ENCODE data around the gene WDR33.
"Not testable (repeated sequence)": the region's sequence is repeated elsewhere in the genome, so short reads cannot be mapped to it uniquely, and the experiment has no call there.

WDR33 gene

GRCh38 chr2:127820080-127820668 is 9.2 kb upstream of the WDR33 start:
- DNase-seq, result peak; percentile 23 to 33
- no peak for TF ChIP-seq POLR2A (IDR thresholded peaks at IDR 0.05; ENCODE audit: low read length)

GRCh38 chr2:127818794-127819425 is 7.9 kb upstream of the WDR33 start:
- no peak for TF ChIP-seq GATA1 (IDR thresholded peaks at IDR 0.05; ENCODE audit: low read depth, low read length)
- no peak for TF ChIP-seq POLR2A (IDR thresholded peaks at IDR 0.05; ENCODE audit: low read length)
- DNase-seq, result no peak

DNA sequence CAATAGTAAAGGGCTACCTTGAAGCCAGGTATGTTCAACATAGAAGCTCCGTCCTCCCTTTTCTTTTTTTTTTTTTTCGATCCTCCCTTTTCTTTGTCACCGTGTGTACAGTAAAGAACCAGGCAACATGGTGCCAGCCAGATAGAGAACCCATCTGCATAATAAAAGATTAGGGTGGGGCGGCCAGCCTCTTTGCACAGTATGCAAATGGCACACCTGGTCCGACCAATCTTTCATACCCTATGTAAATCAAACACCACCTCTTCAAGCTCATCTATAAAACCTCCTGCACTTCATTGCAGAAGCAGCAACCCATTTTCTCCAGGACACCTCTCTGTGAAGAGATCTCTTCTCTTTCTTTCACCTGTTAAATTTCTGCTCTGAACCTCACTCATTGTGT is 7.3 kb upstream of the WDR33 start:
- TF ChIP-seq GATA1 (IDR thresholded peaks at IDR 0.05; ENCODE audit: low read depth, low read length), result no peak
- TF ChIP-seq POLR2A (IDR thresholded peaks at IDR 0.05; ENCODE audit: low read length), result no peak
- DNase-seq, result no peak

DNA sequence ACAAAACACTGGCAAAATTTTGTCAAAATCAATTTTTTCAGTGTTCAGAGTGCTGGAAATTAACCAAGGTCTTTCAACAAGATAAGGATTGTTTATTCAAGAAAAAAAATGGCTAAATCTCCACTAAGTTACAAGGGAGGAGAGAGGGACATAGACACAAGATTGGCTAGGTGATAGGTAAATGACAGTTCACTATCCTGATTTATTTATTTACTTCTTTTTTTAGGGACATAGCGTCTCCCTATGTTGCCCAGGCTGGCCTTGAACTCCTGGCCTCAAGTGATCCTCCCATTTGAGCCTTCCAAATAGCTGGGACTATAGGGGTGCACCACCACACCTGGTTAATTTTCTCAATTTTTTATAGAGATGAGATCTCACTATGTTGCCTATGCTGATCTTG is 3.7 kb upstream of the WDR33 start:
- TF ChIP-seq GATA1 (IDR thresholded peaks at IDR 0.05; ENCODE audit: low read depth, low read length) (no peak), POLR2A (IDR thresholded peaks at IDR 0.05; ENCODE audit: low read length) (no peak)
- DNase-seq, result no peak

GRCh38 chr2:127812441-127812840 is 1.5 kb upstream of the WDR33 start:
- not testable (repeated sequence) for DNase-seq

DNA sequence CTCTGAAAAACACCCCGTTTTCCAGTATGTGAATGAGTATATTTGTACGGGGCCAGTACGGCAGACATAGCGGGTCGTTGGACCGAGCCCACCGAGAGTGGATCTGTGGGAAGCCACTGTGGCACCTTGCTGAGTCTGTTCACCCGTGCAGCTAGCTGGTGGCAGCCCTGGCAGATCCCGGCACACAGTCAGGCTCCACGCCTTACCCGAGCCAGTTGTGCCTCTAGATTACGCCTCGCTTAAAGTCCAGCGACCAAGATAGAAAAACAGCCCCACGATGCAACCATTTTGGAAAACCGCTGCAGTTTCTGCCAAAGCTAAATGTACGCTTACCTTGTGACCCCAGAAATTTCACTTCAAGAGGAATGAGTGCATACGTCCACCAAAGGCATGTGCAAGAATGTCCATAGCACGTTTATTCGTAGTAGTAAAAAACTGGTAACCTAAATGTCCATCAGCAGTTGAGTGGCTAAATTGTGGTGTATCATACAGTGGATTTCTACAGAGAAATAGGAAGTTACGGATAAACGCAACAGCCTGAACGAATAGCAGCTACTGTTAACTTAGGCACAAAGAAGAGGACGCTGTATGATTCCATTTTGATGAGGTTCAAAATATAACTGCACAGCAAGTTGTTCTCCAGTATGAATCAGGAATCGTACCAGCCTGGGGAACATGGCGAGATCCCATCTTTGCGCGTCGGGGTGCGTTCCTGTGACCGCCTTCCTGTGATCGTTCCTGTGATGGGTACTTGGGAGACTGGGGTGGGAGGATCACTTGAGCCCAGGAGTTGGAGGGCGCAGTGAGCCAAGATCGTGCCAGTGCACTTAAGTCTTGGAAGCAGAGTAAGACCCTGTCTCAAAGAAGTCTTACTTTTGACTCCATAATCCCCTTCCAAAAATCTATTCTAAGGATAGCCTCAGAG is 688 bp upstream of the WDR33 start:
- DNase-seq, result peak; percentile 73 to 75
- TF ChIP-seq POLR2A (IDR thresholded peaks at IDR 0.05; ENCODE audit: low read length) (peak; percentile 70), GATA1 (IDR thresholded peaks at IDR 0.05; ENCODE audit: low read depth, low read length) (no peak)

- TF ChIP-seq POLR2A (IDR thresholded peaks at IDR 0.05; ENCODE audit: low read length) (no peak), GATA1 (IDR thresholded peaks at IDR 0.05; ENCODE audit: low read depth, low read length) (no peak)
- DNase-seq, result no peak
Observed at GRCh38 chr2:127810156-127810618, 784 bp downstream of the WDR33 start.

GRCh38 chr2:127807678-127808353 is 3.2 kb downstream of the WDR33 start:
- TF ChIP-seq GATA1 (IDR thresholded peaks at IDR 0.05; ENCODE audit: low read depth, low read length) (no peak), POLR2A (IDR thresholded peaks at IDR 0.05; ENCODE audit: low read length) (no peak)
- no peak for DNase-seq

DNA sequence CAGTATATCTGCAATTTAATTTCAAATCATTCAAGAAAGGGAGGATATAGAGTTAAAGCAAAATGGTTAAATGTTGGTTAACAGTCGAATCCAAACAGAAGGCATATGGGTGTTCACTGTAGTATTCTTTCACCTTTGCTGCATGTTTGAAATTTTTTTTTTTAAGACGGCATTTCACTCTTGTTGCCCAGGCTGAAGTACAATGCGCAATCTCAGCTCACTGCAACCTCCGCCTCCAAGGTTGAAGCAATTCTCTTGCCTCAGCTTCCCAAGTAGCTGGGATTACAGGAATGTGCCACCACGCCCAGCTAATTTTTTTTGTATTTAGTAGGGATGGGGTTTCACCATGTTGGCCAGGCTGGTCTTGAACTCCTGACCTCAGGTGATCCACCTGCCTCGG is 4.1 kb downstream of the WDR33 start:
- not testable (repeated sequence) for DNase-seq

DNA sequence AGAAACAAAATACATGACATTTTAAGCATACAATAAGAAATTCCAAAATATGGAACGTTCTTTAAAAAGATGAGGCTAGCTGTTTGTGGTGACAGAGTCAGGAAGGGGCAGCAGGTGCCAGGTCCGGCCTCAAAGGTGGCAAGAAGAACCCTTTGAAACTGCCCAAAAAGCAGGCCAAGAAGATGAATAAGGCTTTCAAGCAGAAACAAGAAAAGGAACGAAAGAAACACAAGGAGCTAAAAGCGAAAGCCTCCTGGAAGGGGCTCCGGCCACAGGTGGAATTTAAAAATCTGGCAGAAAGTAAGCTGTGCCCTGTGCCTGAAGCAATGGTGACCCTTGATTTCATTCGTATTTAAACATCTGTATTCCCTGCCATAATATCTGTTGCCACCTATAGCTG is 5.5 kb downstream of the WDR33 start:
- no peak for TF ChIP-seq GATA1 (IDR thresholded peaks at IDR 0.05; ENCODE audit: low read depth, low read length)
- TF ChIP-seq POLR2A (IDR thresholded peaks at IDR 0.05; ENCODE audit: low read length), result no peak
- no peak for DNase-seq

- TF ChIP-seq POLR2A (IDR thresholded peaks at IDR 0.05; ENCODE audit: low read length), result no peak
- TF ChIP-seq GATA1 (IDR thresholded peaks at IDR 0.05; ENCODE audit: low read depth, low read length), result no peak
- no peak for DNase-seq
Observed at GRCh38 chr2:127799926-127800325, 11.0 kb downstream of the WDR33 start.

DNA sequence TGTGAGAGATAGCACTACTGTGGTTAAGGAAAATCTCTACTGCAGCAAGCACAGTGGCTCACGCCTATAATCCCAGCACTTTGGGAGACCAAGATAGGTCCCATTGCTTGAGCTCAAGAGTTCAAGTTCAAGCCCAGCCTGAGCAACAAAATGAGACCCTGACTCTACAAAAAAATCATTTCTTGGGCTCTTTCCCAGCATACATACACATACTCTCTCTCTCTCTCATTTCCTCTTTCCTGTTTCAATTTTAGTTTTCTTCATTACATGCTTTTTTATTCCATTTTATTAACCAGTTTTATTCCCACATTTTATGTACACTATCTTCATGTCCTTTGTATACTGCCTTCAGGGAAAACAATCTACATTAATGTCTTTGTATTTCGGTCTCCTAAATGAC is 14.6 kb downstream of the WDR33 start:
- DNase-seq, result no peak
- TF ChIP-seq GATA1 (IDR thresholded peaks at IDR 0.05; ENCODE audit: low read depth, low read length) (no peak), POLR2A (IDR thresholded peaks at IDR 0.05; ENCODE audit: low read length) (no peak)

GRCh38 chr2:127794901-127795300 is 16.1 kb downstream of the WDR33 start:
- DNase-seq, result not testable (repeated sequence)

DNA sequence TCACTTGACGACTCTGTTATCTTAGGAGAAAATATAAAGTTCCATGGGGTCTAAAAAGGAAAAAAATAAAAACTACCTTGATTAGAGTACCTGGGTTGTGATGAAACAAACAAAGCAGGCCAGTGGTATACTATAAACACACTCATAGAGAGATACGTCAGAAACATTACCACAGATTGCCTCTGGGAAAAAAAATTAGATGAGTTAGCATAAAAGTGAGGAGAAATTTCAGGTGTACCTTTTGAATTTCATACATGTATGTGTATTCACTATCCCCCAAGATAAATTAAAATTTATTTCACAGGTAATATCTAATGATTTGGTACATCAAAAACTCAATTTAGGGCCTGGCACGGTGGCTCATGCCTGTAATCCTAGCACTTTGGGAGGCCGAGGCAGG is 18.2 kb downstream of the WDR33 start:
- TF ChIP-seq POLR2A (IDR thresholded peaks at IDR 0.05; ENCODE audit: low read length) (no peak), GATA1 (IDR thresholded peaks at IDR 0.05; ENCODE audit: low read depth, low read length) (no peak)
- no peak for DNase-seq

Data from erythroblast (primary cell).